Adrenal gland (tissue), 12 donors: Measurements from ENCODE around the gene LINS1. TPM values are rescaled to one million over a fixed set of nuclear protein-coding genes. Genes with fewer than 3 reads are reported as not detected.

Source experiments
- DNase-seq, 7 donors: peaks; one replicate each; pipeline ENCODE4 v3.0.0-alpha.2; 2019 to 2020
- H3K27ac ChIP-seq, 5 donors: fragments of 200-600 bp; sonication (generic) in 4 of 5; 1 replicate in 3 of 5; 2 replicates in 2 of 5; pipeline versions ENCODE4 v1.5.1 to v1.8.0; 2016 to 2020; ENCODE audit warnings: mild to moderate bottlenecking in 1 of 5
- H3K27me3 ChIP-seq: fragments of 200-600 bp; 2 replicates; pipeline ENCODE4 v1.8.0; 2021
- H3K36me3 ChIP-seq, 2 donors: fragments of 200-600 bp; replicated peaks in 1 of 2; 1 replicate in 1 of 2; 2 replicates in 1 of 2; pipeline versions ENCODE4 v1.5.1 to v1.8.0; 2018 to 2022
- H3K4me1 ChIP-seq, 2 donors: fragments of 200-600 bp; replicated peaks in 1 of 2; 1 replicate in 1 of 2; 2 replicates in 1 of 2; pipeline versions ENCODE4 v1.5.1 to v1.8.0; 2018 to 2021
- H3K4me3 ChIP-seq, 4 donors: fragments of 200-600 bp; sonication (generic) in 3 of 4; one replicate each; pipeline ENCODE4 v1.5.1; 2016 to 2018
- H3K9me3 ChIP-seq, 3 donors: fragments of 200-600 bp; sonication (generic) in 1 of 3; replicated peaks in 1 of 3; 1 replicate in 2 of 3; 2 replicates in 1 of 3; pipeline versions ENCODE4 v1.5.1 to v1.8.0; 2016 to 2021
- POLR2A ChIP-seq, 2 donors: fragments of 450-650 bp; IDR thresholded peaks; one replicate each; pipeline ENCODE4 v1.6.1; 2017; ENCODE audit warnings: antibody characterized with exemption in 2 of 2, mild to moderate bottlenecking in 2 of 2, moderate library complexity in 1 of 2
- WGBS, 4 donors: extraction: QIAGEN DNeasy Blood & Tissue Kit in 2 of 4; methylation state at CpG; one replicate each; pipeline versions ENCODE4 v1.1.5 to v1.1.7; 2013 to 2017; 5-methylcytosine and 5-hydroxymethylcytosine counted together
- intact Hi-C, 2 donors: fragments of 100-400 bp; cut with DNase I; formaldehyde crosslinking; loops; one replicate each; pipeline versions ENCODE4 v1.14.1 to v1.15.0; 2022 to 2023
- polyA plus RNA-seq, 3 donors: library from polyadenylated mRNA; stranded (reverse); fragments of 200-250 nt in 2 of 3; fragments of 350-450 nt in 1 of 3; fragmentation: Illumina TruSeq in 1 of 3; extraction: RNeasy Lipid Tissue Mini Kit (QIAGEN cat#74804) in 1 of 3; gene quantifications; one replicate each; pipeline ENCODE4 v1.2.3, GENCODE V29; 2013 to 2014
- total RNA-seq, 9 donors: library from RNA; depleted of rRNA in 4 of 9; stranded (reverse); fragments of >200 nt in 4 of 9; fragments of 120-200 nt in 1 of 9; fragmentation: NEBNext Ultra II Directional in 1 of 9; extraction: Animal tissue kit (Norgen Biotek cat#: 25700) in 1 of 9; gene quantifications; one replicate each; pipeline versions ENCODE4 v1.1.0 to v1.2.4, GENCODE V29; 2013 to 2023
- TF ChIP-seq, protein P1 (sequence below), 6 experiments: fragments of 450-650 bp in 4 of 6; fragments of 200-600 bp in 2 of 6; sonication (generic) in 1 of 6; IDR thresholded peaks; 1 replicate in 5 of 6; 2 replicates in 1 of 6; pipeline versions ENCODE4 v1.5.1 to v1.8.0; 2016 to 2021; ENCODE audit warnings: antibody characterized with exemption in 6 of 6, mild to moderate bottlenecking in 2 of 6, moderate library complexity in 1 of 6
- donor health status: healthy with polysubstance abuse.
- donor health status: Bipolar disorder and iron deficiency.
- donor health status: DM: yes; HTN: yes; CAD: no.
- donor health status: DM: no; HTN: no; CAD: no.
- donor health status: DM: no; HTN: no; CAD: no.
- donor health status: DM: yes; HTN: yes; CAD: no.

The LINS1 gene
- total and polyA plus RNA-seq, 12 donors: 7.4 to 23.5 (median 12.2) TPM

DNA sequence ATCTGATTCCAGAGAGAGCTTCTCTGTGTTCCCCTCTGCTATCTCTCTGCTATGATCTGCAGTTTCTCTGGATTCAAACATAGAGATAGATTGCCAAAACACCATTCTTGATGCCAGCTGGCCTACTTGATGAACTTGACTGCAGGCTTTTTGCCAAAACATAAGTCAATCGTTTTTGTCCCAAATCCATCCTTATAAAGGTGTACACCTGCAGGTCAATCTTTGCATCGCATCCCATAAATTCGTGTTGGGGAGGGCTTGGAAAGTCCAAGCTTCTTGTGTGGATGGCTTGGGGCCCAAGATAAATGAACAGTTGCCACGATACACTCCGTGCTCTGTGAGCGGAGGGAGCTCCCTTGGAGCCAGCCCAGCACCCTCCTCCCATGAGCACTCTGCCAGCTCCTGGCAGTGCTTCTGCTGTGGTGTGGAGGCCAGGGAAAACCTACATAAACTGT is 75.9 kb downstream of the LINS1 start:
- DNase-seq: peak in 5 of 7 donors; percentile 18 to 50 (median 23)
- TF ChIP-seq, protein P1, sequence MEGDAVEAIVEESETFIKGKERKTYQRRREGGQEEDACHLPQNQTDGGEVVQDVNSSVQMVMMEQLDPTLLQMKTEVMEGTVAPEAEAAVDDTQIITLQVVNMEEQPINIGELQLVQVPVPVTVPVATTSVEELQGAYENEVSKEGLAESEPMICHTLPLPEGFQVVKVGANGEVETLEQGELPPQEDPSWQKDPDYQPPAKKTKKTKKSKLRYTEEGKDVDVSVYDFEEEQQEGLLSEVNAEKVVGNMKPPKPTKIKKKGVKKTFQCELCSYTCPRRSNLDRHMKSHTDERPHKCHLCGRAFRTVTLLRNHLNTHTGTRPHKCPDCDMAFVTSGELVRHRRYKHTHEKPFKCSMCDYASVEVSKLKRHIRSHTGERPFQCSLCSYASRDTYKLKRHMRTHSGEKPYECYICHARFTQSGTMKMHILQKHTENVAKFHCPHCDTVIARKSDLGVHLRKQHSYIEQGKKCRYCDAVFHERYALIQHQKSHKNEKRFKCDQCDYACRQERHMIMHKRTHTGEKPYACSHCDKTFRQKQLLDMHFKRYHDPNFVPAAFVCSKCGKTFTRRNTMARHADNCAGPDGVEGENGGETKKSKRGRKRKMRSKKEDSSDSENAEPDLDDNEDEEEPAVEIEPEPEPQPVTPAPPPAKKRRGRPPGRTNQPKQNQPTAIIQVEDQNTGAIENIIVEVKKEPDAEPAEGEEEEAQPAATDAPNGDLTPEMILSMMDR (IDR thresholded peaks at IDR 0.05): no peak
- TF ChIP-seq POLR2A (IDR thresholded peaks at IDR 0.05): no peak
- 46 to 57% (median 51%) methylated on average over 3 to 6 of the region's 6 CpGs for WGBS, 4 donors
- Histone ChIP-seq H3K27me3 (no peaks in the 10 kb centered on the region), H3K4me3 (no peak overlapping the region), H3K36me3 (no peaks in the 10 kb centered on the region), H3K4me1 (no peaks in the 10 kb centered on the region), H3K9me3 (no peaks in the 10 kb centered on the region), H3K27ac (no peak overlapping the region)
- intact Hi-C loops: no loop called here

DNA sequence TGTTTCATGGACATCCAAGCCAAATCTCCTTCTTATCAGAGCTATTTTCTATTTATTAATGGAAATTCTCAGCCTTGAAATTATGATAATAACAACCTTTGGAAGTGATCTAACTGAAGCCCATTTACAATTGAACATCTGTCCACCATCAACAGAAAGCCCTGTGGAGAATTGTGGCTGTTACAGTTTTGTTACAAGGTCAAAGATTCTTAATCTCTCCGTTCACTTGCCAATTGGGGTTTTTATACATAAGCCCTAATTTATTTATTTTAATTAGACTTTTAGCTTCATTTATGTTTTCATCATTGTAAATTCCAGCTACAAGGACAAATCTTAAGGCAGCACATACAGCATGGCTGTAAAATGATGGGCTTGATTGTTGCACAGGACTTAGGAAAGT is 76.5 kb downstream of the LINS1 start:
- no peaks in the 10 kb centered on the region for H3K27me3 ChIP-seq
- no peak for DNase-seq
- no peaks in the 10 kb centered on the region for H3K9me3 ChIP-seq
- intact Hi-C loops: no loop called here
- H3K36me3 ChIP-seq: no peaks in the 10 kb centered on the region
- H3K4me3 ChIP-seq: no peak overlapping the region
- no peak overlapping the region for H3K27ac ChIP-seq
- no peak for TF ChIP-seq POLR2A (IDR thresholded peaks at IDR 0.05)
- TF ChIP-seq, protein P1 (IDR thresholded peaks at IDR 0.05): no peak
- no peaks in the 10 kb centered on the region for H3K4me1 ChIP-seq
- 36 to 44% (median 42%) methylated on average over 1 of the region's 1 CpG for WGBS, 4 donors

DNA sequence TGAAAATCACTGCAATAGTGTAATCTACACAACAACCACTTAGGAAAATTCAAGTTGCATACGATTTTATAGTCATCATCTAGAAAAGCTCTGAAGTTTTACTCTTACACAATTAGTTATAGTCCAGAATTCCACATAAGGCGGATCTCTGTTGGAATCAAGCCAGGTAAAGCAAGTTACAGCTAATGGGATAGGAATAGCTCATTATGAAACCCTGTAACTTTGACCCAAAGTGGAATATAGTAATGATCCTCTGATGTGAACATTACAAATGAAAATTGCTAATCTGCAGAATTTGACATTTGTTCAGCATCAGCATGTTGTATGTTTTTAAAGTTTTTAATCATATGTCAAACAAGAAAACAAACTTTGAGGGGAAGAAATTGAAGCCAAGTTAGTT is 77.7 kb downstream of the LINS1 start:
- intact Hi-C loops: no loop called here
- H3K36me3 ChIP-seq: no peaks in the 10 kb centered on the region
- H3K27me3 ChIP-seq: no peaks in the 10 kb centered on the region
- no peak overlapping the region for H3K27ac ChIP-seq
- H3K4me1 ChIP-seq: no peaks in the 10 kb centered on the region
- H3K4me3 ChIP-seq: no peak overlapping the region
- TF ChIP-seq, protein P1 (IDR thresholded peaks at IDR 0.05): no peak
- no peak for TF ChIP-seq POLR2A (IDR thresholded peaks at IDR 0.05)
- 52 to 69% (median 61%) methylated on average over 2 of the region's 2 CpGs for WGBS, 4 donors
- no peak for DNase-seq
- H3K9me3 ChIP-seq: no peaks in the 10 kb centered on the region

DNA sequence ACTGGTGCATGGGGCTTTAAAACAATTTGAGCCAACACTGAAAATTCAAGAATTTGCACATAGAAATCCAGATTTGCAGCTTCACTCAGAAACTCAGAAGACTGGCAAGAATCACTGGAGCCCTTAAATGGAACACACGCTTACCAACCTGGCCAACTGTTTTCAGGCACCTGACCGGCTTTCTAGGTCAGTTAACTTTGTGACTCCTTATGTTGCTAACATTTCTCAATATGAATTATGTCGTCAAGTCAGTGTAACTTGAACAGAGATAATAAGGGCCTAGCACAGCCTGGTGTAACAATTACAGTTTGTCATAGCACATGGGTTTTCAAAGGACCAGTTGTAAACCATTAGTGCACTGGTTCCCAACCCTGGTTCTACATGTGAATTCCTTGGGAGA is 80.1 kb downstream of the LINS1 start:
- 79 to 90% (median 87%) methylated on average over 3 of the region's 3 CpGs for WGBS, 4 donors
- no peak for DNase-seq
- no peaks in the 10 kb centered on the region for H3K27me3 ChIP-seq
- H3K9me3 ChIP-seq: no peaks in the 10 kb centered on the region
- intact Hi-C loops: no loop called here
- no peak overlapping the region for H3K4me3 ChIP-seq
- H3K27ac ChIP-seq: no peak overlapping the region
- no peaks in the 10 kb centered on the region for H3K4me1 ChIP-seq
- TF ChIP-seq POLR2A (IDR thresholded peaks at IDR 0.05): no peak
- TF ChIP-seq, protein P1 (IDR thresholded peaks at IDR 0.05): no peak
- no peaks in the 10 kb centered on the region for H3K36me3 ChIP-seq
